Measurements from ENCODE around the gene ARID4B.

- TF ChIP-seq, protein P1, sequence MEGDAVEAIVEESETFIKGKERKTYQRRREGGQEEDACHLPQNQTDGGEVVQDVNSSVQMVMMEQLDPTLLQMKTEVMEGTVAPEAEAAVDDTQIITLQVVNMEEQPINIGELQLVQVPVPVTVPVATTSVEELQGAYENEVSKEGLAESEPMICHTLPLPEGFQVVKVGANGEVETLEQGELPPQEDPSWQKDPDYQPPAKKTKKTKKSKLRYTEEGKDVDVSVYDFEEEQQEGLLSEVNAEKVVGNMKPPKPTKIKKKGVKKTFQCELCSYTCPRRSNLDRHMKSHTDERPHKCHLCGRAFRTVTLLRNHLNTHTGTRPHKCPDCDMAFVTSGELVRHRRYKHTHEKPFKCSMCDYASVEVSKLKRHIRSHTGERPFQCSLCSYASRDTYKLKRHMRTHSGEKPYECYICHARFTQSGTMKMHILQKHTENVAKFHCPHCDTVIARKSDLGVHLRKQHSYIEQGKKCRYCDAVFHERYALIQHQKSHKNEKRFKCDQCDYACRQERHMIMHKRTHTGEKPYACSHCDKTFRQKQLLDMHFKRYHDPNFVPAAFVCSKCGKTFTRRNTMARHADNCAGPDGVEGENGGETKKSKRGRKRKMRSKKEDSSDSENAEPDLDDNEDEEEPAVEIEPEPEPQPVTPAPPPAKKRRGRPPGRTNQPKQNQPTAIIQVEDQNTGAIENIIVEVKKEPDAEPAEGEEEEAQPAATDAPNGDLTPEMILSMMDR (IDR thresholded peaks at IDR 0.05 in 4 of 5, conservative IDR thresholded peaks at IDR 0.05 in 1 of 5): no peak
- TF ChIP-seq POLR2A (IDR thresholded peaks at IDR 0.05): no peak
Measured at GRCh38 chr1:235342471-235342870, 14.5 kb upstream of the ARID4B start.
